Activated gamma-delta T cell treated with Interleukin-2 at 50 U/mL for 16 hours (primary cell): ENCODE results near the gene CCDC142.

Experiments
- DNase-seq: peaks from one replicate; pipeline ENCODE4 v3.0.0-alpha.2; 2020

CCDC142 gene

DNA sequence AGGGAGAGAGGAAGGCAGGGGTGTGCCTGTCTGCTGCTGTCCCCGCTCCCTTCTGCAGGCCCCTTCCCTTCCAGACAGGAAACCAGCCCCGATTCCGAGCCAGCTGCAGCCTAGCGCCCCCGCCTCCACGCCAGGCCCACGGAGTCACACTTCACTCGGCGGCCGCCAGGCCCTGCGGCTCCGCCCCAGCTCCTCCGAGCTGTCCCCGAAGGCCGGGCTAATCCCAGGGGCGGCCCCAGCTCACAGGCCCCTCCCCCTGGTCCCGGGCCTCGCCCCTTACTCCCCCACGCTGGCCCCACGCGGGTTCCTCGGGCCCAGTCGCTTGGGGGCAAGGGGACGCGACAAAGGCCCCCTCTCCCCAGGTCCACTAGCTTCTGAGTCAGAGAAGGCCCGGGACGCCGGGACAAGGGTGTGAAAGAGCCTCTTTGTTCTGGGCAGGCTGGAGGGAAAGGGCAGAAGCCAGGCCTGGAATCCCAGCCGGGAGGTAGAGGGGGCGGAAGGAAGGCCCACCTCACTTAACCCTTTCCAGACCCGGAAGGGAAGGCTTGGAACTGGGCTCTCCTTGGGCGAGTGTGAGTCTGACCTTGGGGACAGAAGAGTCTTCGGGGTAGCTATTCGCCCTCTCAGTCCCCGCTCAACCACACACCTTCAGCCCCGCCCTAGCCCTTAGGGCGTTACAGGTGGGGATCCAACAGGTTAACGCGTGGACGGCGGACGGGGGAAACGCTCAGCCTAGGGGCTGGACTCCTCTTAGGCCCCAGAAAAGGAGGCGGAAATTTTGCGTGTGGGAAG lies 42.2 kb downstream of the CCDC142 start:
- DNase-seq, result peak; percentile 33

DNA sequence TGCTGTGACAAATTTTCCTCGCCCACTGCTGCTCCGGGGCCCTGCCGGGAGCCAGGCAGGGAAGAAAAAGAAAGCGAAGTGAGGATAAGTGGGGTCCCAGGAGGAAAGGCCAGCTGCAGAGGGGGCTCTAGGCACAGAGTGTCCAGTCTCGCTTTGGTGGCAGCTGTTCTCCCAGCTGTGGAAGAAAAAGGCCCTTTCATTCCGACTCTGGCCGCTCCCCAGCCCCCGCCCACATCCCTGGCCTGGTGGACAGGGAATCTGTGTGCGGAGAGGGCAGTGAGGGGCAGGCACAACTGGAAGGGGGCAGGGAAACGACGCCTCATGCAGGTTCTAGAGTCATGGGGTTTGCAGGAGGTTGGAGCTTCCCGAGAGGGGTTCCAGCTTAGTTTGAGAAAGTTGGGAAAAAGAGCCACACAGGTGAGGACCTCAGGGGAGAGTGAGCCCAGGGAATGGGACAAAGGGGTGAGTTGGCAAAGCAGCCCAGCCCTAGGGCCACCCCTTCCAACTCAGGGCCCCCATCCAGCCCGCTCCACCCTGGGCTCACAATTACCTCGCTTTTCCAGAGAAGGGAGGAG lies 42.9 kb downstream of the CCDC142 start:
- no peak for DNase-seq

- DNase-seq, result no peak
These were observed 43.4 kb downstream of the CCDC142 start for GRCh38 chr2:74439373-74439772.

- no peak for DNase-seq
These were observed 44.5 kb downstream of the CCDC142 start for GRCh38 chr2:74438248-74438647.

- no peak for DNase-seq
These were observed 45.7 kb downstream of the CCDC142 start for GRCh38 chr2:74436848-74437695.

GRCh38 chr2:74436111-74436805 lies 46.5 kb downstream of the CCDC142 start:
- no peak for DNase-seq

DNA sequence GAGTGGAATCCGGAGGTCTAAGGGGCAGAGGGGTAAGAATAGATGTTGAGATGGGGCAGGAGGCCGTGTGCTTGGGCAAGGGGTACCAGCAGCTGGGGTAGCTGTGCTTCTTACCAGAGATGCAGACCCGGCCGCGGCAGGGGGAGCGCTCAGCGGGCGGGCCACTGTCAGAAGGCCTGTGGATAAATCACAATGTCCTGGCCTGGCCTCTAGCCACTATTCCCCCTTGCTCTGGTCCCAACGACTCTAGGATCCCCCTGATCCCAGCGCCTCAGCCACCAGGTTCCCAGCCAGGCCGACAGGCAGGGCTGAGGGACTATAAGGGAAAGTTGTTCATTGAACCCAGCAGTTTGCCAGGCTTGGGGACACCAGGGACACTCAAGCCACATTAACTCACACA lies 52.3 kb downstream of the CCDC142 start:
- no peak for DNase-seq

GRCh38 chr2:74429487-74430451 lies 53.0 kb downstream of the CCDC142 start:
- no peak for DNase-seq

GRCh38 chr2:74428675-74429074 lies 54.1 kb downstream of the CCDC142 start:
- no peak for DNase-seq

GRCh38 chr2:74427551-74427950 lies 55.2 kb downstream of the CCDC142 start:
- no peak for DNase-seq

DNA sequence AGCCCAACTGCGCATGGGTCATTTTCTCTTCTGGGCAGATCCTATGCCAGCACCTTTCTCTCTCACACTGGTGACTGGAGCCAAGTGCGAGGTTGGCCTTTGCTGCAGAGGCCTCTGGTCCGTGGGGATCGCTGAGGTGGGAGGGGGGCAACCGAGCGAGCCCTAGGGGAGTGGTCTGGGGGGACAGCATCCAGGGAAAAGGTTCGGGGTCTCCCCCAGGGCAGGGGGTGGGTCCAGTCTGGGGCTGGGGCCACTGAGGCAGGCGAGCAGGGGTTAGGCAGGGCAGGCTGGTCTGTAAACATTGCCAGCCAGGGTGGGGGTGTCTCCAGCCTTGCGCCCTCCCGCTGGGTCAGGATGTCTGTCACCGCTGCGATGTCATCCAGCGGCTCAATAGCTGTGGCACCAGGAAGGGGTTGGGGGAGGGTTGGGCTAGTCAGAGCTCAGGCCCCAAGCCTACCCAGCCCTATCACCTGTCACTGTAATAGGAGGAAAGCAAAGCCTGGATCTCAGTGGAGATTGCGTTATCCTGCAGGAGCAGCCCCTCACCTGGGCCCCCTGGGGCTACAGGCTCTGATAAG lies 56.5 kb downstream of the CCDC142 start:
- DNase-seq, result no peak

- DNase-seq, result no peak
These were observed 57.3 kb downstream of the CCDC142 start for GRCh38 chr2:74425523-74425922.

DNA sequence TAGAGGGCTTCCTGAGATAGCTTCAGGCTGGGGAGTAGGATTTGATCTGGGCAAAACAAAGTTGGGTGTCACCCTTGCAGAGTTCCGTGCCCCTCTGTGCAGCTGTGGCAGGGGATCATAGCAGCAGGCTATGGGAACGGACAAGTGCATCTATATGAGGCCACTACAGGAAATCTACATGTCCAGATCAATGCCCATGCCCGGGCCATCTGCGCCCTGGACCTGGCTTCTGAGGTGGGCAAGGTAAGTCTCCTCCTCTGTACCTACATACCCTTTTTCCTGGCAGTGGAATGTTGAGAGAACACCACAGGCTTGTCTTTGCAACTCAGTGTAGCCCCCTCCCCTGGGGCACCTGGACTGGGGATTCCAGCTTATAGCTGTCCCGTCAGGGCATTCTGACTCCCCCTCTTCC lies 57.8 kb downstream of the CCDC142 start:
- no peak for DNase-seq

- no peak for DNase-seq
These were observed 58.4 kb downstream of the CCDC142 start for GRCh38 chr2:74424139-74424992.
